Caki2 (cell line): ENCODE data around the gene PSME3. TPM values are rescaled to one million over a fixed set of nuclear protein-coding genes. Genes with fewer than 3 reads are reported as not detected.

Experiments used
- DNase-seq: peaks from one replicate; pipeline ENCODE4 v3.0.0-alpha.2; 2015; ENCODE audit warnings: low read depth
- in situ Hi-C: cut with HindIII; loops from 2 replicates; pipeline ENCODE4 v1.10.0; 2016; ENCODE audit warnings: low sequenced_read_pairs, low pct_unique_long_range_greater_than_20kb, mixed read lengths
- total RNA-seq: library from RNA; depleted of rRNA; stranded (reverse); fragments of >200 nt; shearing (Covaris generic); gene quantifications from 2 replicates; pipeline ENCODE4 v1.2.3, GENCODE V29; 2014; ENCODE audit warnings: low replicate concordance; rRNA removed

Gene PSME3, protein sequence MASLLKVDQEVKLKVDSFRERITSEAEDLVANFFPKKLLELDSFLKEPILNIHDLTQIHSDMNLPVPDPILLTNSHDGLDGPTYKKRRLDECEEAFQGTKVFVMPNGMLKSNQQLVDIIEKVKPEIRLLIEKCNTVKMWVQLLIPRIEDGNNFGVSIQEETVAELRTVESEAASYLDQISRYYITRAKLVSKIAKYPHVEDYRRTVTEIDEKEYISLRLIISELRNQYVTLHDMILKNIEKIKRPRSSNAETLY
- 61.1 and 83.1 TPM in 2 replicates for total RNA-seq

GRCh38 chr17:42832934-42833766 is at the start of gene PSME3:
Gene PSME3, plus strand, starts transcription at chr17:42833397. Its CDS starts 235 bp downstream, at chr17:42833632.
- in situ Hi-C loops = no loop called here
- DNase-seq = peak; percentile 90

DNA sequence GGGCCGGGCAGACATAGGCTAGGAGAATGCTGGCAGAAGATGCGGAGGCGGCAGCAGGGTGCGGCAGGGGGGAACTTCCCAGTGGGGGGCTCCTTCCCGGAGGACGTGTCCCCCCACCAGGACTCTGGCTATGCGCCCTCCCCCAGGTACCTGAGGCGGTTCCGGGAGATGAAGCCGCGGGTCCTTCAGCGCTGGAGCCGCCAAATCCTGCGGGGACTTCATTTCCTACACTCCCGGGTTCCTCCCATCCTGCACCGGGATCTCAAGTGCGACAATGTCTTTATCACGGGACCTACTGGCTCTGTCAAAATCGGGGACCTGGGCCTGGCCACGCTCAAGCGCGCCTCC is 49.4 kb upstream of the PSME3 start:
- DNase-seq = no peak
- in situ Hi-C loops = no loop called here

DNA sequence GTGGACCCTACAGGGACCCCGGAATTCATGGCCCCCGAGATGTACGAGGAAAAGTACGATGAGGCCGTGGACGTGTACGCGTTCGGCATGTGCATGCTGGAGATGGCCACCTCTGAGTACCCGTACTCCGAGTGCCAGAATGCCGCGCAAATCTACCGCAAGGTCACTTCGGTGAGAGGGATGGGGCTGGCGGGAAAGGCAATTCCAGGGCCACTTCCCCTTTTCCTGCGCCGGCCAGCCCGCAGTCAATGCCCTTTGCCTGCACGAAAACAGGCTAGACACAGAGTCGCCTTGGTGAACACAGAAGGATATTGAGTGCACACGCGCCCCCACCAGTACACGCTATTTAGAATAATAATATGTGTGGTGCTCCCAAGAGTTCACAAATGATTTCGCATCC is 48.8 kb upstream of the PSME3 start:
- DNase-seq = no peak
- in situ Hi-C loops = no loop called here

GRCh38 chr17:42784811-42785592 is 48.2 kb upstream of the PSME3 start:
- no peak for DNase-seq
- in situ Hi-C loops = no loop called here

- in situ Hi-C loops = no loop called here
- DNase-seq = no peak
Observed at GRCh38 chr17:42787266-42787665, 45.9 kb upstream of the PSME3 start.

DNA sequence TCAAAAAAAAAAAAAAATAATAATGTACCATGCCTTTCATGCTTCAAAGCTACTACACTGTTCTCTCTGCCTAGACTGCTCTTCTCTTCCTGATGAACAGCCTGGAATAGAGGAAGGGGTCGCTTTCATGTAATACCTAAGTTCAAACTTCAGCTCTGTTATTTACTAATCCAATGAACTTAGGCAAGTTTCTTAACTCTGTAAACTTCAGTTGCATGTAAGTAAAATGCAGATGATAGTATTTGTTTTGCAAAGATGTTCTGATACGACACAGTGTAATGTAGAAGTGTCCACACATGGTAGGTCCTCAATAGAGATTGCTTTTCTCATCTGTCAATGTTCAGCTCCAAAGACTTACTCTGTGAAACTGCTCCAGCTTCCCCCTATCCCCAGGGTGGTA is 41.2 kb upstream of the PSME3 start:
- in situ Hi-C loops = no loop called here
- no peak for DNase-seq

DNA sequence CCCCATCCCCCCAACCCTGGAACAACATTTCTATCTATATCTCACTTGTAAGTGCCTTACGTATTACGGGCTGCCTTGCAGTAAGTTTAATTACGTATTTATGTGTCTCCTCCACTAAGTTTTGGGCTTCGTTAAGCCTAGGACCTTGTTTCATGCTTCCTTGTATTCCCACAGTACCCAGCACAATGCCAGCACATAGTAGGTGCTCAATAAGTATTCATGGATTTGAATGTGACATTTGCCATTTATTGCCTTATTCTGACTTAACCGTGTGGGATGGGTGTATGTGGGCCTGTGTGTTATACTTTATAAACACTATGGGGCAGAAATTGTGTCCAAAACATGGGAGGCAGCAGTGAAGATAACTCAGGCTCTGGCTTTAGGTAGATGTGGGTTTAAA is 40.7 kb upstream of the PSME3 start:
- DNase-seq = no peak
- in situ Hi-C loops = no loop called here

DNA sequence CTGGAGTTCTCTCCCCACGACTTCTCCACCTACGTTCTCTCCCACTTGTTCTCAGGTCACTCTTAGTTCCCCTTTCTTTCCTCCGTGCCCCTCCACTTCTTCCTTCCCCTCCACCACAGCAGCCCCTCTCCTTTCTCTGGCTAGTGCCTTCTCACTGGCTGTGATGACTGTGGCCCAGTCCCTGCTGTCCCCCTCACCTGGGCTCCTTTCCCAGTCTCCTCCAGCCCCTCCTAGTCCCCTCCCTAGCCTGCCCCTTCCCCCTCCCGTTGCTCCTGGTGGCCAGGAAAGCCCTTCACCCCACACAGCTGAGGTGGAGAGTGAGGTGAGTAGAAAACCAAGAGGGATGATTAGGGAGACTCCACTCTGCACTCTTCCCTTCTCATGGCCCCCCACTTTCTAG is 38.1 kb upstream of the PSME3 start:
- in situ Hi-C loops = no loop called here

GRCh38 chr17:42795465-42795864 is 37.7 kb upstream of the PSME3 start:
- no peak for DNase-seq
- in situ Hi-C loops = no loop called here

More for the DNA sequence above, 38.1 kb upstream of the PSME3 start:
- DNase-seq = no peak

GRCh38 chr17:42796066-42796758 is 37.0 kb upstream of the PSME3 start:
- in situ Hi-C loops = no loop called here
- no peak for DNase-seq

- in situ Hi-C loops = no loop called here
- DNase-seq = peak; percentile 96
Observed at GRCh38 chr17:42797067-42798007, 35.9 kb upstream of the PSME3 start.

GRCh38 chr17:42798011-42798382 is 35.2 kb upstream of the PSME3 start:
- in situ Hi-C loops = no loop called here

GRCh38 chr17:42798383-42799380 is 34.5 kb upstream of the PSME3 start, which contains the start of the genes CNTD1 and COA3:
Gene CNTD1, plus strand, starts transcription at chr17:42798861. Its CDS starts 207 bp downstream, at chr17:42799068.
Gene COA3, minus strand, starts transcription at chr17:42798704. Its CDS starts 23 bp downstream, at chr17:42798681.
- DNase-seq = peak; percentile 85
- in situ Hi-C loops = no loop called here

More at GRCh38 chr17:42798011-42798382, 35.2 kb upstream of the PSME3 start:
- DNase-seq = no peak

GRCh38 chr17:42803074-42803883 is 29.9 kb upstream of the PSME3 start:
- DNase-seq = no peak
- in situ Hi-C loops = no loop called here

GRCh38 chr17:42804918-42805367 is 28.3 kb upstream of the PSME3 start:
- in situ Hi-C loops = no loop called here
- DNase-seq = no peak
